Mononuclear cell (primary cell): ENCODE measurements around the gene DNAH17. TPM values are rescaled to one million over a fixed set of nuclear protein-coding genes. Genes with fewer than 3 reads are reported as not detected.

ENCODE experiments used
- H3K27me3 ChIP-seq: 2 replicates; pipeline ENCODE4 v1.6.0; 2011; ENCODE audit warnings: low read length, control low read depth; ENCODE audit not compliant: insufficient read depth
- H3K4me1 ChIP-seq: 2 replicates; pipeline ENCODE4 v1.5.1; 2011; ENCODE audit warnings: mild to moderate bottlenecking, low read length, control low read depth; ENCODE audit not compliant: insufficient read depth
- H3K4me3 ChIP-seq: 2 replicates; pipeline ENCODE4 v1.5.1; 2011; ENCODE audit warnings: mild to moderate bottlenecking, low read length, moderate library complexity
- H3K9me3 ChIP-seq: 2 replicates; pipeline ENCODE4 v1.5.1; 2011; ENCODE audit warnings: low read depth, mild to moderate bottlenecking, control low read depth, low read length
- total RNA-seq: library from RNA; depleted of rRNA; stranded (reverse); fragments of >200 nt; gene quantifications from one replicate; pipeline ENCODE4 v1.2.3, GENCODE V29; 2012

DNAH17 gene
- total RNA-seq, 1 donor, result under 0.01 TPM

DNA sequence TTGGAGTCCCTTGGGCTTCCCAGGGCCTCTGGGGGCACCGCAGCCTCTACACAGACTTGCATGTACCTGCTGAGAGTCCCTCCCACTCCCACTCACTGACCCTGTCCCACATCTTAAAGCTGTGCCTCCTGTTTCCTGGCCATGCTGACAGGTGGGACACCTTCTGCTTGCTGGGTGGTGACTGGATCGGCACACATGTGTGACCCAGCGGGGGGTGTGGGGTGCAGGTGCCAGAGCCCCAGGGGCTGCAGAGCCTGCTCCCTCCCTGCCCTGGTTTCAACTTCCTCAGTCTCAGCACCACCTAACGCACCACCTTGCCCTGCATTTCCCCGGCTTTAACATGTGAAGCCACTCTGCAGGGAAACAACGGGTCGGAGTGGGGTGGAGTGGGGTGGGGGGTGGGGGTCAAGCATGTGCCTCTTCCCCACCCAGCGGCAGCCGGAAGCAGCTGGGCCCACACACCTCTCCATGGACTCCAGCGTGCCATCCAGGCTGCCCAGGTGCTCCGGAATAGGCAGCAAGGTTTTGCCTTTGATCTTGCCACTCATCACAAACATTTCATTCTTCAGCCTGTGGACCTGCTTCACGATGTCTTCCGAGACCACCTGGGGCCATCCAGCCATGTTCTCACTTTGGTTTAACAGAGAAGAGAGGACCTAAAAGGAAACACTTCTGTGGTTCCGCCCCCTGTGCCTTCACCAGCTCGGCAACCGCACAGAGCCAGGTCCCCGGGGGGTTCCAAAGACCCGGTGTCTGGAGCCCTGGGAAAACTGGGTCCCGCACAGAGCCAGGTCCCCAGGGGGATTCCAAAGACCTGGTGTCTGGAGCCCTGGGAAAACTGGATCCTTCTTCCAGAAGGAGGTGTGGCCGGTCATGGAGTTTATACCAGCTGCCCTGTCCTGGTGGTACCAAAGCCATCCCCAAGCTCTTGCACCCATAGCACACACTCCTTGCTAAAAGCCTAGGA lies 4.7 kb downstream of the DNAH17 start:
- no peaks in the 10 kb centered on the region for H3K9me3 ChIP-seq
- H3K4me1 ChIP-seq, result peaks cover 9% of the 10 kb centered on the region
- H3K27me3 ChIP-seq, result no peaks in the 10 kb centered on the region
- H3K4me3 ChIP-seq, result no peak overlapping the region

DNA sequence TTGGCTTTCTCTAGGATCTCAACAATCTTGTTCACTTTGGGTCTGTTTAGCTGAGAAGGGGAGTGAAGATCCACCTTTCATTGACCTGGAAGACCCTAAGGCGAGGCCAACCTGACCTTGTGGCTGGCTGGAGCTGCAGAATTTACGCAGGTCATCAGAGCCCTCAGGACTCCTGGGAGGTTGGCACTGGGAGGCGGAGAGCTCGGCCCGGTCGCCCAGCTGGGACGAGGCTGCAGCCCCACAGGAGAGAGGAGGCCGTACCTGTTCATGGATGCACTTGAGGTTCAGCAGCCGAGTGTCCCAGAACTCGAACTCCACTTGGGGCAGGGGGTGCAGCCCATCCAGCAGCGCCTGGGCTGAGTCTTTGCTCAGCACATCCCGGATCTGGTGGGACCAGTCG lies 5.9 kb downstream of the DNAH17 start:
- no peaks in the 10 kb centered on the region for H3K27me3 ChIP-seq

GRCh38 chr17:78568494-78569115 lies 8.6 kb downstream of the DNAH17 start:
- Histone ChIP-seq H3K4me1 (peaks cover 9% of the 10 kb centered on the region), H3K27me3 (no peaks in the 10 kb centered on the region), H3K4me3 (no peak overlapping the region), H3K9me3 (no peaks in the 10 kb centered on the region)

More for the DNA sequence above, 5.9 kb downstream of the DNAH17 start:
- Histone ChIP-seq H3K9me3 (no peaks in the 10 kb centered on the region), H3K4me3 (no peak overlapping the region), H3K4me1 (peaks cover 9% of the 10 kb centered on the region)

DNA sequence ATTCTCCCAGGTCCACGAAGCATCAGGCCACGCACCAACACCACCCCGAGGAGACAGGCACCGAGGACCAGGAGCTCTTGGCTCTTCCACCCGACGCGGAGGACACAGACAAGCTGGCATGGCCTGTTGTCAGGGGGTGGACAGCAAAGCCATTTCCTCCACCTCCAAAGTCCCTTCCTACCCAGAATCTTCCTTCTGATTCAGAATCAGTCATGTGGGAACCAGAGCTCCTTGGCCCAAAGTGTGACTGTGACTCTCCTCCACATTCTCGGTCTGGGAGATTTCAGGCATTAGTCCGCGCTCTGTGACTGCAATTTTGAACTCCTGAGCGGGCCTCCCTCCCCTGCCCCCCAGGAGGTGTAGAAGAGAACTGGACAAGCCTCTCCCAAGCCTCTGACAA lies 9.2 kb downstream of the DNAH17 start:
- H3K9me3 ChIP-seq, result no peaks in the 10 kb centered on the region
- no peaks in the 10 kb centered on the region for H3K27me3 ChIP-seq
- H3K4me1 ChIP-seq, result peaks cover 9% of the 10 kb centered on the region
- H3K4me3 ChIP-seq, result no peak overlapping the region

- Histone ChIP-seq H3K4me1 (peaks cover 9% of the 10 kb centered on the region), H3K27me3 (no peaks in the 10 kb centered on the region), H3K9me3 (no peaks in the 10 kb centered on the region), H3K4me3 (no peak overlapping the region)
These were observed 10.2 kb downstream of the DNAH17 start for GRCh38 chr17:78566947-78567346.

DNA sequence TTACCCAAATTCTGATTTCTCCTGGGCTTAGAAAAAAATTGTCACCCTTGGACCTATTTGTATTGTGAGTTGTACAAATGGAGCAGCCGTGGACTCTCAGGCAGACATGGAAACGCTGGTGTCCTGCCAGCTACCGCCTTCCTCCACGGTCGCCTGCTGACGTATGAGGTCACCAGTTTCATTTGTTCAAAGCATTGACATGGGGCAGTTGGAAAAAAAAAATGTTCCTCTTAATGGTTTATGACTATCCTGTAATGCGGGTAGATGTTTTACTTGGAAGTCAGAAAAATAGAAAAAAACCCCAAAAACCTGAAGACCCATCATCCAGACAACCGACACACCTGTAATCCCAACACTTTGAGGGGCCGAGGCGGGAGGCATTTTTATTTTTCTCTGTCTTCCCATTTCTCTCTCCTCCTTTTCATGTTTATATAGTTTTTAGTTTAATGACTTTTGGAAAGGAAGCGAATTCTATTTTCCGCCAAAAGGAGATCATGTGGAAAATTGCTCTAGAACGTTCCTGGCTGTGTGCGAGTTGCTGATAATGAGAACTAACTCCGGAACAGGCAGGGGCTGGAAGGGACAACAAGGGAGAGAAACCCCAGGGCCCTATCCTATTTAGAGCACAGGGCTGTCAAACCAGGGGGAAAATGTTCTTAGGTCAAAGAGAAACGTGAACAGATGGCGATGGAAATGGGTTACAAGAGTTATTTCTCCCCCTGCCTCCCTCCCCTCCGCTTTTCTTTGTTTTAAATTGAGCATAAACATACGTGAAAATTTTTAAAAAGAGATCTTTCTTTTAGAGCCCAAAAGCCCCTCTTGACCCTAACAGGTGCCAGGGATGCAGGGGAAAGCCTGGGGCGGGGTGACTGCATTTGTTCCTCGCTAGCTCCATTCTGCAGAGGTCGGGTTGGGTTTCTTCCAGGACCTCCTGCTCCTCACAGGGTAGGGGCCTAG lies 13.7 kb downstream of the DNAH17 start:
- no peaks in the 10 kb centered on the region for H3K9me3 ChIP-seq
- H3K4me3 ChIP-seq, result no peak overlapping the region
- peaks cover 4% of the 10 kb centered on the region for H3K4me1 ChIP-seq
- H3K27me3 ChIP-seq, result no peaks in the 10 kb centered on the region

GRCh38 chr17:78562734-78563133 lies 14.5 kb downstream of the DNAH17 start:
- no peak overlapping the region for H3K4me3 ChIP-seq
- H3K9me3 ChIP-seq, result no peaks in the 10 kb centered on the region
- no peaks in the 10 kb centered on the region for H3K27me3 ChIP-seq
- no peaks in the 10 kb centered on the region for H3K4me1 ChIP-seq

DNA sequence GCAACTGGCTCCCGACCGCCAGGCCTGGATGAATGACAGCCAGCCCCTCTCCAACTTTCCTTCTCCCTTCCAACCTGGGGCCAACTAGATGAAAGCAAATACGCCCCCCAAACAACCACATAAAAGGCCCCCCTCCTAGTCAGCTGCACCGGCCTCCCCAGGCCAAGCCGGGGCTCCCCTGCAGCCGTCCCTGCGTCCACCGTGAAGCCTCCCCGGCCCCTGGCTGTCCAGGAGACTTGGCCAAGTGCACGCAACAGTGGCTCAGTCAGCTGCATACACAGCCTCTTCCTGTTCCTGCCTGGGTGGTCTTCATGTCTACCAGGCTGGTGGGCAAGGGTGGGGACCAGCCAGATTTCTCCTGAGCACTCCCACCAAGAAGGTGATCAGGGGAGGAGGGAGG lies 16.0 kb downstream of the DNAH17 start:
- Histone ChIP-seq H3K4me1 (no peaks in the 10 kb centered on the region), H3K4me3 (no peak overlapping the region), H3K9me3 (no peaks in the 10 kb centered on the region), H3K27me3 (no peaks in the 10 kb centered on the region)

- H3K9me3 ChIP-seq, result no peaks in the 10 kb centered on the region
- H3K27me3 ChIP-seq, result no peaks in the 10 kb centered on the region
- H3K4me3 ChIP-seq, result no peak overlapping the region
- H3K4me1 ChIP-seq, result no peaks in the 10 kb centered on the region
These were observed 16.5 kb downstream of the DNAH17 start for GRCh38 chr17:78560731-78561130.

DNA sequence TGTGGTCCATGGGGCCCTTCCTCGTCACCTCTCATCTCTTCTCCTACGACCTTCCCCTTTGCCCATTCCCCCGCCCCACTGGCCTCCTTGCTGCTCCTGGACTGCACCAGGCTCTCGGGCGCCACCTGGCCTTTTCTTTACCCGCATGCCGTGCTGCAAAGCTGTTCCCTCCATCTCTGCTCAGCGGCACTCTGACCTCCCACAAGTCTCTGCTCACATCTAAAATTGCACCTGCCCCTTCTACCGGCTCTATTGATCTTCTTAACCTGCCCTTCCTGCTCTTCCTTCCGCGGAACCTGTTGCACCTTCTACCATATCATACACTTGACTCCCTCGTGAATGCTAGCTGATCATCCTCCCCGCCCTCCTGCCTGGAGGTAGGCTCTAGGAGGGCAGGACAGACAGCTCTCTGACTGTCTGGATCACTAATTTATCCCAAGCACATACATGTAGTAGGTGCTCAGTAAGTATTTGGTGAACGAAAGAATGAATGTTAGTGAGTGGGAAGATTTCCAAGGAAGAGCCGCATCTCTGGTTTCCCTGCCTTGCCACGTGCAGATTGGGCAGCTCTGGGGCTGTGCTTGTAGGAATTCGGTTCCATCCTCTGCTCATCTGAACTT lies 17.3 kb downstream of the DNAH17 start:
- Histone ChIP-seq H3K4me3 (no peak overlapping the region), H3K27me3 (no peaks in the 10 kb centered on the region), H3K4me1 (no peaks in the 10 kb centered on the region), H3K9me3 (no peaks in the 10 kb centered on the region)

DNA sequence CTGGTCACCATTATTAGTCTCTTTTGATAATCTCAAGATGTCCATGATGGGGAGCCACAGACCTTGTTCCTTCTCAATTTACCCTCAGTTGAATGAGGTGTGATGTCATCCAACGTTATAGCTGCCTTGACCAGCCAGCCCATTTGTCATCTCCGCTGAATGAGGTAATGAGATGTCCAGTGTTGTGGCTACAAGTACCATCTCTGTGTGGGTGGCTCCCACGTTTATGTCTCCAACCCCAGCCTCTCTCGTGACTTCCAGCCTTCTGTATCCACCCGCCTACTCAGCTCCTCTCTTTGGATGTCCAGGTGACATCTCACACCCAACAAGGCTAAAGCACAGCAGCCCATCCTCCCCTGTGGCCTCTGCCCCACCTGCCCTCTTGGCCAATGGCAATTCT lies 18.2 kb downstream of the DNAH17 start:
- Histone ChIP-seq H3K4me3 (no peak overlapping the region), H3K9me3 (no peaks in the 10 kb centered on the region), H3K27me3 (no peaks in the 10 kb centered on the region), H3K4me1 (no peaks in the 10 kb centered on the region)

DNA sequence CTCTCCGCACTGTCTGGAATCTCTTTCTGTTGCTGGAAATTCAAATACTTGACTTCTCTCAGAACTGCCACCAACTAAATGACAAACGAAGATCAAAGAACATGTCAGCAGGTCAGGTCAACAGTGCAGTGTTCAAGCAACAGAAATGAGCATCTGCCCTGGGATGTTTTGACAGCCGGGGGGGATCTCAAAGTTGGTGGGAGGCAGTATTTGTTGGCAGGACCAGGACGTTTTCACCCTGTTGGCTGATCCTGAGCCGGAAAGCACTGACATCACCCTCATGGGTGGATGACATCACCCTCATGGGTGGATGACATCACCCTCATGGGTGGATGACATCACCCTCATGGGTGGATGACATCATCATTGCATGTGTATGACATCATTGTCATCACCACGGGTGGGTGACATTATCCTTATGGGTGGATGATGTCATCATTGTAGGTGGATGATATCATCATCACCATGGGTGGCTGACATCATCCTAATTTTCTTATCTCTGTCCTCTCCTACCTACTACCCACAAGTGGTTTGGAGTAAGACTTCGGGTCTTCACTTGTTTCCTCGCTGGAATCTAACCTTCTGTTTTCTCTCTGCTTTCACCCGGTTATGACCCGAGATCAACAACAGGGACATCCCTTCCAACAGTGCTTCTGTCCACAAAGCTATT lies 18.9 kb downstream of the DNAH17 start:
- Histone ChIP-seq H3K27me3 (no peaks in the 10 kb centered on the region), H3K9me3 (no peaks in the 10 kb centered on the region), H3K4me3 (no peak overlapping the region), H3K4me1 (no peaks in the 10 kb centered on the region)

- Histone ChIP-seq H3K4me1 (no peaks in the 10 kb centered on the region), H3K27me3 (no peaks in the 10 kb centered on the region), H3K9me3 (no peaks in the 10 kb centered on the region), H3K4me3 (no peak overlapping the region)
These were observed 19.6 kb downstream of the DNAH17 start for GRCh38 chr17:78557598-78558039.

DNA sequence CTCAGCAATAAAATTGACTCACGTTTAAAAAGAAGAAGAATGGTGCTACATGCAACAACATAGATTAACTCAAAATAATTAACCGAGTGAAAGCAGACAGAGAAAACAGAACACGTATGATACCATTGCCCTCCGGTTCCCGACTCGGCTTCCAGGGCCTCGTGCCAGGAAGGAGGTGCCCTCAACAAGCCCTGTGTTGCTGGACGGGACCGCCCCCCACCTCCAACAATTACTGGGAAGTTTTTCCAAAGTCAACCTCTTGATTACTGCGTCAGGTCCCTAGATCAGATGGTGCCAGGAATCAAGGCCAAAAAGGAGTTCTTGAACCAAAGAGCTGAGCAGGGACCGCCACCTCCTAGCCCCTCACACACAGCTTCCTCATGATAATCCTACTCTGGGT lies 20.4 kb downstream of the DNAH17 start:
- Histone ChIP-seq H3K27me3 (no peaks in the 10 kb centered on the region), H3K9me3 (no peaks in the 10 kb centered on the region), H3K4me1 (no peaks in the 10 kb centered on the region), H3K4me3 (no peak overlapping the region)
